Fibroblast of lung (primary cell): Measurements from ENCODE around the gene CLSTN2.

ENCODE experiments used
- CTCF ChIP-seq, 2 donors: IDR thresholded peaks in 1 of 2; conservative IDR thresholded peaks in 1 of 2; 1 replicate in 1 of 2; 2 replicates in 1 of 2; pipeline ENCODE4 v1.5.1; 2011 to 2012; ENCODE audit warnings: low read length in 2 of 2, control low read depth in 1 of 2, inconsistent platforms in 1 of 2, low read depth in 1 of 2, mild to moderate bottlenecking in 1 of 2
- EZH2 ChIP-seq: IDR thresholded peaks from 2 replicates; pipeline ENCODE4 v1.5.1; 2012; ENCODE audit warnings: low read length, control low read depth, mild to moderate bottlenecking; ENCODE audit errors: missing control alignments

GRCh38 chr3:140146668-140147067 lies 211.7 kb downstream of the CLSTN2 start:
- TF ChIP-seq CTCF (conservative IDR thresholded peaks at IDR 0.05 in 1 of 2, IDR thresholded peaks at IDR 0.05 in 1 of 2; ENCODE audit: low read depth in 1 of 2, low read length in 2 of 2) (no peak), EZH2 (no peak)
